Mucosa of stomach (tissue), 1 donor: Measurements from ENCODE around the gene OXSR1.
"Not testable (repeated sequence)": the region's sequence is repeated elsewhere in the genome, so short reads cannot be mapped to it uniquely, and the experiment has no call there.

ENCODE experiments used
- H3K27me3 ChIP-seq: one replicate; pipeline ENCODE4 v1.7.0; 2013; ENCODE audit warnings: mild to moderate bottlenecking, low read length; ENCODE audit not compliant: control insufficient read depth, insufficient read depth
- H3K36me3 ChIP-seq: one replicate; pipeline ENCODE4 v1.7.0; 2013; ENCODE audit warnings: low read length; ENCODE audit not compliant: control insufficient read depth, insufficient read depth
- H3K4me1 ChIP-seq: one replicate; pipeline ENCODE4 v1.7.0; 2013; ENCODE audit warnings: mild to moderate bottlenecking, low read length; ENCODE audit not compliant: control insufficient read depth, insufficient read depth
- H3K4me3 ChIP-seq: one replicate; pipeline ENCODE4 v1.7.0; 2013; ENCODE audit warnings: low read length
- H3K9ac ChIP-seq: one replicate; pipeline ENCODE4 v1.7.0; 2013; ENCODE audit warnings: mild to moderate bottlenecking, low read length, moderate library complexity
- H3K9me3 ChIP-seq: one replicate; pipeline ENCODE4 v1.7.0; 2013; ENCODE audit warnings: mild to moderate bottlenecking, low read length, moderate library complexity; ENCODE audit not compliant: control insufficient read depth
- donor health status: Pancreatic carcinoma.

The OXSR1 gene

GRCh38 chr3:38275658-38276057 lies 110.3 kb downstream of the OXSR1 start:
- H3K27me3 ChIP-seq = no peaks in the 10 kb centered on the region
- H3K4me3 ChIP-seq = no peak overlapping the region
- H3K36me3 ChIP-seq = no peaks in the 10 kb centered on the region
- no peaks in the 10 kb centered on the region for H3K9me3 ChIP-seq
- H3K9ac ChIP-seq = no peak overlapping the region
- no peaks in the 10 kb centered on the region for H3K4me1 ChIP-seq

- no peaks in the 10 kb centered on the region for H3K9me3 ChIP-seq
- no peak overlapping the region for H3K4me3 ChIP-seq
- H3K4me1 ChIP-seq = no peaks in the 10 kb centered on the region
- H3K36me3 ChIP-seq = no peaks in the 10 kb centered on the region
- H3K9ac ChIP-seq = no peak overlapping the region
- no peaks in the 10 kb centered on the region for H3K27me3 ChIP-seq
These were observed 111.0 kb downstream of the OXSR1 start for GRCh38 chr3:38276081-38276916.

GRCh38 chr3:38276917-38277630 lies 111.7 kb downstream of the OXSR1 start:
- no peak overlapping the region for H3K9ac ChIP-seq
- no peaks in the 10 kb centered on the region for H3K9me3 ChIP-seq
- H3K36me3 ChIP-seq = no peaks in the 10 kb centered on the region
- no peaks in the 10 kb centered on the region for H3K4me1 ChIP-seq
- H3K4me3 ChIP-seq = no peak overlapping the region
- H3K27me3 ChIP-seq = no peaks in the 10 kb centered on the region

GRCh38 chr3:38278841-38279240 lies 113.5 kb downstream of the OXSR1 start:
- Histone ChIP-seq H3K27me3 (no peaks in the 10 kb centered on the region), H3K9ac (no peak overlapping the region), H3K4me3 (no peak overlapping the region), H3K36me3 (no peaks in the 10 kb centered on the region), H3K4me1 (no peaks in the 10 kb centered on the region), H3K9me3 (no peaks in the 10 kb centered on the region)

- Histone ChIP-seq H3K27me3 (no peaks in the 10 kb centered on the region), H3K4me1 (no peaks in the 10 kb centered on the region), H3K9ac (no peak within 1 kb of the TSS), H3K4me3 (no peak within 1 kb of the TSS), H3K36me3 (no peaks in the 10 kb centered on the region), H3K9me3 (no peaks in the 10 kb centered on the region)
These were observed 116.8 kb downstream of the OXSR1 start, which contains the start of gene SLC22A14 for GRCh38 chr3:38281895-38282686. Gene SLC22A14, plus strand, starts transcription at chr3:38282294. Its CDS starts 23,733 bp downstream, at chr3:38306027.

GRCh38 chr3:38283810-38284755 lies 118.7 kb downstream of the OXSR1 start:
- Histone ChIP-seq H3K9ac (no peak overlapping the region), H3K4me3 (no peak overlapping the region), H3K27me3 (no peaks in the 10 kb centered on the region), H3K9me3 (no peaks in the 10 kb centered on the region), H3K4me1 (no peaks in the 10 kb centered on the region), H3K36me3 (no peaks in the 10 kb centered on the region)

- Histone ChIP-seq H3K9ac (no peak overlapping the region), H3K9me3 (no peaks in the 10 kb centered on the region), H3K27me3 (no peaks in the 10 kb centered on the region), H3K4me1 (no peaks in the 10 kb centered on the region), H3K4me3 (no peak overlapping the region), H3K36me3 (no peaks in the 10 kb centered on the region)
These were observed 119.4 kb downstream of the OXSR1 start for GRCh38 chr3:38284756-38285150.

- not testable (repeated sequence) for H3K4me3 ChIP-seq, H3K9me3 ChIP-seq, H3K36me3 ChIP-seq, H3K9ac ChIP-seq, H3K27me3 ChIP-seq, H3K4me1 ChIP-seq
These were observed 124.2 kb downstream of the OXSR1 start for GRCh38 chr3:38289286-38290217.

GRCh38 chr3:38297053-38297452 lies 131.7 kb downstream of the OXSR1 start:
- H3K36me3 ChIP-seq, H3K9me3 ChIP-seq, H3K27me3 ChIP-seq, H3K4me3 ChIP-seq, H3K9ac ChIP-seq, H3K4me1 ChIP-seq: not testable (repeated sequence)

GRCh38 chr3:38297537-38297936 lies 132.2 kb downstream of the OXSR1 start:
- Histone ChIP-seq H3K27me3 (no peaks in the 10 kb centered on the region), H3K9ac (no peak overlapping the region), H3K4me3 (no peak overlapping the region), H3K9me3 (no peaks in the 10 kb centered on the region), H3K36me3 (no peaks in the 10 kb centered on the region), H3K4me1 (no peaks in the 10 kb centered on the region)
